Calu3 (cell line): ENCODE results near the gene PCSK4. TPM values are rescaled to one million over a fixed set of nuclear protein-coding genes. Genes with fewer than 3 reads are reported as not detected.
"Not testable (repeated sequence)": the region's sequence is repeated elsewhere in the genome, so short reads cannot be mapped to it uniquely, and the experiment has no call there.

Source experiments
- BruUV-seq: library from RNA; stranded (reverse); fragments of 400-500 nt; replicated peaks from 2 replicates; lab custom pipeline; 2021; lab: Mats Ljungman, UMichigan
- CTCF ChIA-PET: fragments of 300-600 bp; sonication (Branson Sonifier 250); formaldehyde crosslinking; loops from one replicate; lab custom pipeline; 2022; ENCODE audit warnings: antibody characterized with exemption; lab: Charles Lee
- DNase-seq: peaks from one replicate; pipeline ENCODE4 v3.0.0; 2022
- H3K27ac Mint-ChIP-seq: one replicate; pipeline ENCODE4 v1.8.0; 2022; ENCODE audit warnings: mixed read lengths; ENCODE audit not compliant: unreplicated experiment
- H3K27me3 Mint-ChIP-seq: one replicate; pipeline ENCODE4 v1.8.0; 2022; ENCODE audit warnings: mixed read lengths; ENCODE audit not compliant: unreplicated experiment
- H3K36me3 Mint-ChIP-seq: one replicate; pipeline ENCODE4 v1.8.0; 2022; ENCODE audit warnings: mild to moderate bottlenecking, moderate library complexity, mixed read lengths; ENCODE audit not compliant: insufficient read depth, unreplicated experiment
- H3K4me1 Mint-ChIP-seq: one replicate; pipeline ENCODE4 v1.8.0; 2022; ENCODE audit warnings: mild to moderate bottlenecking, low read depth, mixed read lengths; ENCODE audit not compliant: unreplicated experiment
- H3K4me3 Mint-ChIP-seq: one replicate; pipeline ENCODE4 v1.8.0; 2022; ENCODE audit warnings: mild to moderate bottlenecking, low read depth, moderate library complexity, mixed read lengths; ENCODE audit not compliant: unreplicated experiment
- H3K9me3 Mint-ChIP-seq: one replicate; pipeline ENCODE4 v1.8.0; 2022; ENCODE audit warnings: low read depth, mixed read lengths; ENCODE audit not compliant: unreplicated experiment
- CTCF ChIP-seq: fragments of 200-600 bp; IDR thresholded peaks from one replicate; pipeline ENCODE4 v1.8.0; 2022; ENCODE audit warnings: antibody characterized with exemption; ENCODE audit not compliant: unreplicated experiment
- intact Hi-C: fragments of 100-400 bp; cut with micrococcal nuclease; formaldehyde crosslinking; loops from one replicate; pipeline ENCODE4 v1.10.0; 2022; ENCODE audit not compliant: unreplicated experiment
- total RNA-seq: library from RNA; stranded (reverse); gene quantifications from 2 replicates; pipeline ENCODE4 v1.2.3, GENCODE V29; 2022

The PCSK4 gene
- total RNA-seq, 1 experiment from 2014 or later: 5.5 TPM

- Mint-ChIP-seq H3K4me3 (no peak overlapping the region), H3K27me3 (peaks cover 15% of the 10 kb centered on the region), H3K4me1 (no peaks in the 10 kb centered on the region), H3K27ac (no peak overlapping the region), H3K36me3 (peaks cover 27% of the 10 kb centered on the region), H3K9me3 (no peaks in the 10 kb centered on the region)
- intact Hi-C loops: no loop called here
- TF ChIP-seq CTCF: no peak
- no peak for DNase-seq
- no TSS peak for BruUV-seq
- CTCF ChIA-PET: no interaction called here
These were observed 8.8 kb downstream of the PCSK4 start for GRCh38 chr19:1481224-1481892.

- BruUV-seq: no TSS peak
- DNase-seq: peak; percentile 89
- H3K27me3 Mint-ChIP-seq: peaks cover 15% of the 10 kb centered on the region
- peak within 1 kb of the TSS; percentile 91 for H3K4me3 Mint-ChIP-seq
- H3K36me3 Mint-ChIP-seq: peaks cover 27% of the 10 kb centered on the region
- H3K4me1 Mint-ChIP-seq: no peaks in the 10 kb centered on the region
- TF ChIP-seq CTCF: no peak
- intact Hi-C loops: no loop called here
- peak within 1 kb of the TSS; percentile 74 for H3K27ac Mint-ChIP-seq
- CTCF ChIA-PET: no interaction called here
- no peaks in the 10 kb centered on the region for H3K9me3 Mint-ChIP-seq
These were observed 11.0 kb downstream of the PCSK4 start, which contains the start of gene C19orf25 for GRCh38 chr19:1478934-1479707. TSS of gene C19orf25 (minus strand) at chr19:1479215. CDS start at chr19:1478903, 312 bp downstream.

- intact Hi-C loops, CTCF ChIA-PET, H3K27ac Mint-ChIP-seq, BruUV-seq, DNase-seq, H3K9me3 Mint-ChIP-seq, H3K4me1 Mint-ChIP-seq: not testable (repeated sequence)
- Mint-ChIP-seq H3K36me3 (peaks cover 33% of the 10 kb centered on the region), H3K27me3 (peaks cover 15% of the 10 kb centered on the region), H3K4me3 (peak overlapping the region; percentile 91)
These were observed 13.1 kb downstream of the PCSK4 start for GRCh38 chr19:1477056-1477455.

GRCh38 chr19:1475751-1476437, 14.3 kb downstream of the PCSK4 start:
- TF ChIP-seq CTCF: no peak
- Mint-ChIP-seq H3K27ac (no peak overlapping the region), H3K36me3 (peaks cover 33% of the 10 kb centered on the region), H3K4me1 (no peaks in the 10 kb centered on the region), H3K4me3 (no peak overlapping the region), H3K9me3 (no peaks in the 10 kb centered on the region), H3K27me3 (peaks cover 12% of the 10 kb centered on the region)
- no TSS peak for BruUV-seq
- intact Hi-C loops: no loop called here
- no peak for DNase-seq
- CTCF ChIA-PET: no interaction called here
